Measurements from ENCODE around the gene CCDC124. TPM values are rescaled to one million over a fixed set of nuclear protein-coding genes. Genes with fewer than 3 reads are reported as not detected.

The CCDC124 gene
- 9.3 and 16.0 TPM in 2 replicates for polyA plus RNA-seq

GRCh38 chr19:17932485-17933338, at the start of gene CCDC124:
Gene CCDC124 (plus strand): TSS chr19:17933015. CDS start chr19:17936421, 3,406 bp downstream.

GRCh38 chr19:17966550-17967256, 33.9 kb downstream of the CCDC124 start, which contains the start of gene KCNN1:
Gene KCNN1 (plus strand): TSS chr19:17967107. CDS start chr19:17973889, 6,782 bp downstream.

Other genes with a start within 250 kb of the CCDC124 start
- 3.8 and 6.4 TPM in 2 replicates for gene UNC13A, start 244.7 kb upstream of the CCDC124 start, polyA plus RNA-seq
- 13.4 and 20.0 TPM in 2 replicates for gene MAP1S, start 213.5 kb upstream of the CCDC124 start, polyA plus RNA-seq
- 0.10 TPM in 1 of 2 replicates, not detected in the other for gene FCHO1, start 181.5 kb upstream of the CCDC124 start, polyA plus RNA-seq
- not detected in 2 replicates for gene B3GNT3, start 137.9 kb upstream of the CCDC124 start, polyA plus RNA-seq
- gene INSL3, start 111.5 kb upstream of the CCDC124 start, polyA plus RNA-seq = not detected in 2 replicates
- gene JAK3, start 85.0 kb upstream of the CCDC124 start, polyA plus RNA-seq = 0.19 TPM in 1 of 2 replicates, not detected in the other
- gene RPL18A, start 73.1 kb upstream of the CCDC124 start, polyA plus RNA-seq = 279 and 299 TPM in 2 replicates
- not detected in 2 replicates for gene SLC5A5, start 61.1 kb upstream of the CCDC124 start, polyA plus RNA-seq
- gene KCNN1, start 34.1 kb downstream of the CCDC124 start, polyA plus RNA-seq = 2.1 and 4.3 TPM in 2 replicates
- 0.15 and 0.99 TPM in 2 replicates for gene ARRDC2, start 75.2 kb downstream of the CCDC124 start, polyA plus RNA-seq
- not detected in 2 replicates for gene IL12RB1, start 153.9 kb downstream of the CCDC124 start, polyA plus RNA-seq
- 0.20 and 7.9 TPM in 2 replicates for gene MAST3, start 164.8 kb downstream of the CCDC124 start, polyA plus RNA-seq
- 0.67 and 1.1 TPM in 2 replicates for gene PIK3R2, start 220.1 kb downstream of the CCDC124 start, polyA plus RNA-seq
- gene IFI30, start 240.8 kb downstream of the CCDC124 start, polyA plus RNA-seq = 0.28 TPM in 1 of 2 replicates, not detected in the other

All from Purkinje cell (primary cell).